HG02943 (cell line): ENCODE measurements around the gene CD1B.
"Not testable (repeated sequence)": the region's sequence is repeated elsewhere in the genome, so short reads cannot be mapped to it uniquely, and the experiment has no call there.

Source experiments
- ATAC-seq: cut with Tn5 transposase; IDR thresholded peaks from one replicate; pipeline ENCODE4 v1.9.1; 2021; ENCODE audit warnings: mild to moderate bottlenecking, low read depth, moderate library complexity; ENCODE audit not compliant: unreplicated experiment

Gene CD1B

DNA sequence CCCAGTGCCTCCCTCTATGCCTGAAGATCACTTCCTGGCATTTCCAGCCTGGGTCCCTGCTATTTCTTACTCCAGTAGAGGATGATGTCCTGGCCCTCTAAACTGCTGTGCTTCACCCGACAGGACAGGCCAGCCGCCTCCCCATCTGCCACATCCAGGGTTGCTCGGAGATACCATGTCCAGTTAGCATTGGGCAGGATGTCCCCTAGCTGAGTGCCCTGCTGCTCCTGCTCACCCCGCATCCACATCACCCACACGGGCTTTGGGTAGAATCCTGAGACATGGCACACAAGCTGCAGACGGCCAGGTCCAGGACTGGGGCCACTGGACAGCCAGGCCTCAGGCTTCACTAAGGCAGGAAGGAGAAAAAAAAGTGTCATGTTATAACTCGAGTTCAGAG lies 2.0 kb downstream of the CD1B start:
- no peak for ATAC-seq

DNA sequence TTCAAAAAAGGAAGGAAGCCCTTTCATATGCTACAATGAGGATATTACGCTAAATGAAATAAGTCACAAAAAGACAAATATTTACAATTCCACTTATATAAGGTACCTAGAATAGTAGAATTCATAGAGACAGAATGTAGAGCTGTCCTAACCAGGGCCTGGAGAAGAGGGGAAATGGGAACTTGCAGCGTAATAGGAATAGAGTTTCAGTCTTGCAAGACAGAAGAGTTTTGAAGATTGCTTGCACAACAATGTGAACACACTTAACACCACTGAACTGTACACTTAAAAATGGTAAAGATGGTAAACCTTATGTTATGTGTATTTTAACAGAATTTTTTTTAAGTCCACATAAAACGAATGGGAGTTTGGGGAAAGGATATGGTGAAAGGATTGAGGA lies 2.9 kb downstream of the CD1B start:
- ATAC-seq, result no peak

DNA sequence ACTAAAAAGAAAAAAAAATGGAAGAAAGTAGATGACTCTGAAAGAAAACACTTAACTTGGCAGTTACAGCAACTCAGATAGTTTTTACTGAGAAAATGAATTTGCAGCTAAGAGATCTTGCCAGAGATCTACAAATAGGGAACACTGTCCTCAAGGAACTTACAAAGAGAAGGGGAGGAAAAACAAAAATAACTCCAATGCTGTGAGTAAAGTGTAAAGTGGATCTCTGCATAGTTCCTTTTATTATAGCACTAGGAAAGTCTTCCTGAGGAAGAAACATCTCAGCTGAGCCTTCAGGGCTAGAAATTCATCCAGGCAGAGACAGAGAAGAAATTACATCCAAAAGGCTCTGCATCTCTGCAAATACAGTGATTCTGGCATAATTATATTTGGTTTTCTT lies 3.9 kb downstream of the CD1B start:
- ATAC-seq, result no peak

DNA sequence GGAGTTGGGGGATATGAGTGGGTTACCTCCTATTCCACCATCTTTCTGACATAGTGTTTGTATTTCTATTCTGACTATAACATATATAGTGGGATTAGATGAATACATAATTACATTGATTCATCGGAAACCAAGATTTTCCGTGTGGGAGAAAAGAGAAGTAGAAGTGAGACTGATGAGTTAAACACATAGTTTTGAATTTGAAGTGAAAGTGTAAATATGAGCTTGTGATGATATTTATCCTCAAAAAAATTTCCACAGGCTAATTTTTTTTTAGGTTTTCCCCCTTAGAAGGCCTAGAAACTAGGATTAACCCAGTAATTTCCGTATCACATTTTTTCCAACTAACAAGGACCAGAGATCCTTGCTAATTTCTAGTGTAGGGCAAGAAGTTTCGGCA lies 6.9 kb downstream of the CD1B start:
- ATAC-seq, result no peak

DNA sequence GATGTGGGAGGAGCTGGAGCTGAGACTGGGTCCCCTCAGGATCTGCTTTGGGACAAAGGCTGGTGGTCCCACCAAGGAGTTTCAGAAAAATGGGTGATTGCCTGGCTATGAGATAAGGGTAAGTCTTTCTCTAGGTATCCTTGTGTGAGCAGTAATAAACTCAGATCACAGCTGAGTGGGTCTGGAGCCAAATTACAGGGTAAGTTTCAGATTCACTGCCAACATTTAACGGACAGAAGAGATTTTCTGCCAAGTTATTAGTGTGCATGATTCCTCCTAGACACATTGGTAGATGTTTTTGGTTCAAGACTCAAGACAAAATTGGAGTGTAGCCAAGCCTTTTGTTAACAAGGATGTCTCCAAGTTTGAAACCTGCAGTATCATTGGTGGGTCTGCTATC lies 7.5 kb downstream of the CD1B start:
- ATAC-seq, result no peak

DNA sequence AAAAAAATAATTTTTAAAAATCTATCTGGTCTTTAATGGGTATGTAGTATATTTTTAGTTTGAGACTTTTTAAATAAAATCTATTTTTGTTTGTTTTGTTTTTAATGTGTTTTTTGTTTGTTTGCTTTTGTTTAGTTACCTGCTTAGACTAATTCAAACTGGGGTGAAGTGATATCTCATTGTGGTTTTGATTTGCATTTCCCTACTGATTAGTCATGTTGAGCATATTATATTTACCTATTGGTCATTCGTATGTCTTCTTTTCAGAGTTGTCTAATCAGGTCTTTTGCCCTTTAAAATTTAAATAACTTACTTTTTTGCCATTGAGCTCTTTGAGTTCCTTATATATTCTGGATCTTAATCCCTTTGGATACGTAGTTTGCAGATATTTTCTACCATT lies 20.3 kb downstream of the CD1B start:
- ATAC-seq, result no peak

DNA sequence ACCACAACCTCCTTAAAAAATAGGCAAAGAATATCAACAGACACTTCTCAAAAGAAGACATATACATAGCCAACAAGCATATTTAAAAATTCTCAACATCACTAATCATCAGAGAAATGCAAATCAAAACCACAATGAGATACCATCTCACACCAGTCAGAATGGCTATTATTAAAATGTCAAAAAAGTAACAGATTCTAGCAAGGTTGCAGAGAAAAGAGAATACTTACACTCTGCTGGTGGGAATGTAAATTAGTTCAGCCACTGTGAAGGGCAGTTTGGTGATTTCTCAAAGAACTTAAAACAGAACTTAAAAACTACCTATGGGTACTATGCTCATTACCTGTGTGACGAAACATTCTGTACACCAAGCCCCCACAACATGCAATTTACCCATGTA lies 20.7 kb downstream of the CD1B start:
- ATAC-seq, result no peak

DNA sequence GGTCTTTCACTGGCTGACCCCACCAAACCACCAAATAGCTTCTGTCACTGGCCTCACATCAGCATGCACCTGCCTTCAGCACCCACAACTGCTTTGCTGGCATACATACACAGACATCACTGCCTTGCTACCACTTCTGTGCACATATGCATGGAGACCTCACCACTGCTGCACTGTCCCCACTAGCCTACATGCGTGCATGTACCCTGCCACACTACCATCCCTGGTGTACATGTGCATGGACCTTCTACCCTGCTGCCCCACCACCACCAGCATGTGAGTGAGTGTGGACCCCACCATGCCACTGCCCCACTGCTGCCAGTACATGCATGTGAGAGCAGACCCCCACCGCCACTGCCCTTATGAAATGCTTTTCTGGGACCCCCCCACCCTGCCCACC lies 35.5 kb downstream of the CD1B start:
- ATAC-seq, result no peak

DNA sequence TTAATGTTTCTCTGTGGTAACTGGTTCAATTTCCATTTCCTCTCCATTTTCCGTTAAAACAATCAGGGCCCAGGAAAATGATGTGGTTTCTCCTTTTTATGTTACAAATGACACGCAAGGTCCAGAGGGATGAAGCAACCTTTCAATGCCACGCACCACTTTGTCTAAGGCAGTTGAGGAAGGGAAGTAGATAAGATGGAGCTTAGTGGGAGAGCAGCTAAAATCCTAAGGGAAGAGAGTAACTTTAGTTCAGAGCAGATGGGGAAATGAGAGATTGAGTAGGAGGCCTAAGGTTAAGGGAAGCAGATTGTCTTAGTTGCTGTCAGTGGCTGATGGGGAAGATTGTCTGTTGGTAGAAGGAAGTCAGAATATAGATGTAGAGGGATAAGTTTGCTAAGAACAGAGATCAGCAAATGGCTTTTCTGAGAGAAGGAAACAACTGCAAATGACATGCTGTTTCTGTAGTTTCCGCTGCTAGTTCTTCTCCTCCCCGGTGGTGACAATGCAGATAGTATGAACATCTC lies 40.9 kb downstream of the CD1B start:
- ATAC-seq, result no peak

DNA sequence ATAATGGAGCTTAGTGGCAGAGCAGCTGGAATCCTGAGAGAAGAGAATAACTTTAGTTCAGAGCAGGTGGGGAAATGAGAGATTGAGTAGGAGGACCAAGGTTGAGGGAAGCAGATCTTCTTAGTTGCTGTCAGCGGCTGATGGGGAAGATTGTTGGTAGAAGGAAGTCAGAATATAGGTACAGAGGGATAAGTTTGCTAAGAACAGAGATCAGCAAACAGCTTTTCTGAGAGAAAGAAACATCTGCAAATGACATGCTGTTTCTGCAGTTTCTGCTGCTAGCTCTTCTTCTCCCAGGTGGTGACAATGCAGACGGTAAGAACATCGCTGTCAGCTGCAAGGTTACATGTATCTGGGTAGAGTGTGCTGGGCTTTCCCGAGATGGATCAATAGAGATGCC lies 41.5 kb downstream of the CD1B start, which contains the start of gene CD1C:
TSS of gene CD1C (plus strand) at position 113 of the 400 bp plus-strand sequence. CDS start at position 255, 142 bp downstream.
- no peak for ATAC-seq

DNA sequence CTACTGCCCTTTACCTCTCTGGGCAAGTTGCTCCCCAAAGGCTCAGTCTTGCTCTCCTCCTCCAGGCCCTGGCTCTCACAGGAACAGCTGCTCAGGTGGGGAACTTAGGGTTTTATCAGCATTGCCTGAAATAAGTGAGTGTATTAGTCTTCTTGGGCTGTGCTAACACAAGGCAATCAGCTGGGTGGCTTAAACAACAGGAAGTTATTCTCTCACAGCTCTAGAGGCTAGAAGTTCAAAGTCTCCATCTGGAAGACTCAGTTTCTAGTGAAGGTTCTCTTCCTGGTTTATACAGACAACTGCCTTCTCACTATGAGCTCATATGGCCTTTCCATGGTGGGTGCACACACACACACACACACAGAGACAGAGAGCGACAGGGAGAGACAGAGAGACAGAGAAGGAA lies 44.4 kb downstream of the CD1B start:
- no peak for ATAC-seq

DNA sequence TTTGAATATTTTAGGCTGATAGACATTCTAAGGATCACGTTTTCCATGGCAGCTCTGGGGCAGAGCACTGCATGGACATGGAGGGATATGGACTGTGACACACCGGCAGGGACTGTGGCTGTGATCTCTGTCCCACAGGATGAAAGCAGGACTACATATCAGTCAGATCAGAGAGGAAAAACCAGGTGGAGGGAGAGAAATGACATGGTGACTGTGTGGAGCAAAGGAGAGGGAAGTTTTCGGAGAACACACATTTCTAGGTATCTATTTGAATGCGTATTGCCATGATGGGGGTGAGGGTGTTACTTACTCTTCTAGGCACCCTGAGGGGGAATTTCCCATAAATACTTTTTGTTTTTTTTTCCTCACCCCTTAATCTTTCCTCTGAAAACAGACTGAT lies 44.8 kb downstream of the CD1B start:
- ATAC-seq, result no peak

DNA sequence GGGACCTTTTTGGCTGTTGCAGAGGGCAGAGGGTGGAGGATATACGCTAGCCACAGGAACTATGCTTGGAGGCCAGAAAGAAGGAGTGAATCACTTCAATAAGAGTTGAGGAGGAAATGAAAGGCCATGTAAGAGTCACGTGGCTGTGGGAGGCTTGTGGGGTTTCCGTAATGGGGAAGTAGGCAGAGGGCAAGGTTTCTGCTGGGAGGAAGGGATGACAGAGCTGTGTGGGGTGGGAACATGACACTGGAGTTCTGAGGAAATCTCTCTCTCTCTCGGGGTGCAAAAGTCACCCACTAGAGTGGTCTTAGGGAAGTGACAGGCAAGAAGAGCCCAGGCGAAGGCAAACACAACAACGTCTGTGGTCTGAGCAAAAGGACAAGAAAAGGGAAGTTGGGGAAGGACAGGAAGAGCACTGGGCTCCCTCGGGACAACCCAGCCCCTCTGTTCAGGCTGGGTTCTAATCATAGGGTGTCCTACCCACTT lies 45.5 kb downstream of the CD1B start:
- ATAC-seq, result peak; percentile 65

DNA sequence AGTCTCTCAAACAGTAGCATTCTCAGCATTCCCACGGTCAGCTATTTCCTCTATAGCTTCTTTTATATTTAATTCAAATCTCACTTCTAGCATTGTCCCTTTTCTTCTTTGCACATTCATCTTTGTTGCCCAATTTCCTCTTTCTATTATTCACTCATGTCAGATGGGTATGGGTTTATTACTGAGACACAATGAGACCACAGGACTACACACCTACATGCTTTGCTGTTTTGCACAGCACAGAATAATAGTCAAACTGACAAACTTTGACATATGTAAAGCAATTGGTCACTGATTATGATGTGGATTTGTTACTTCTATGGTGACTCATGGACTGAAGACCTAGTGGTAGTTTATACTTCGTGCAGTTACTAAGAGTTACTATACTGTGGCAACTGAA lies 47.4 kb downstream of the CD1B start:
- peak; percentile 41 for ATAC-seq

DNA sequence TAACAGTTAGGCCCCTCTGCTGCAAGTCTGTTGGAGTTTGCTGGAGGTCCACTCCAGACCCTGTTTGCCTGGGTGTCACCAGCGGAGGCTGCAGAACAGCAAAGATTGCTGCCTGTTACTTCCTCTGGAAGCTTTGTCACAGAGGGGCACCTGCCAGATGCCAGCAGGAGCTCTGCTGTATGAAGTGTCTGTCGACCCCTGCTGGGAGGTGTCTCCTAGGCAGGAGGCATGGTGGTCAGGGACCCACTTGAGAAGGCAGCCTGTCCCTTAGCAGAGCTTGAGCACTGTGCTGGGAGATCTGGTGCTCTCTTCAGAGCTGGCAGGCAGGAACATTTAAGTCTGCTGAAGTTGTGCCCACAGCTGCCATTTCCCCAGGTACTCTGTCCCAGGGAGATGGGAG lies 48.9 kb downstream of the CD1B start:
- not testable (repeated sequence) for ATAC-seq
